Lower lobe of right lung (tissue), 2 donors: ENCODE data around the gene VPS26B. TPM values are rescaled to one million over a fixed set of nuclear protein-coding genes. Genes with fewer than 3 reads are reported as not detected.

ENCODE experiments used
- ATAC-seq, 2 donors: fragments of 200-7000 bp; cut with Tn5 transposase; one replicate each; pipeline ENCODE4 v1.9.1; 2020 to 2022; ENCODE audit warnings: mild to moderate bottlenecking in 2 of 2, moderate library complexity in 2 of 2
- DNase-seq: peaks from one replicate; pipeline ENCODE4 v3.0.0-alpha.2; 2020
- H3K27ac ChIP-seq: fragments of 200-600 bp; one replicate; pipeline ENCODE4 v1.8.0; 2022
- H3K27me3 ChIP-seq: fragments of 200-600 bp; one replicate; pipeline ENCODE4 v1.8.0; 2022; ENCODE audit warnings: low read depth
- H3K36me3 ChIP-seq: fragments of 200-600 bp; one replicate; pipeline ENCODE4 v1.8.0; 2022; ENCODE audit warnings: mild to moderate bottlenecking
- H3K4me1 ChIP-seq: fragments of 200-600 bp; one replicate; pipeline ENCODE4 v1.8.0; 2022
- H3K4me3 ChIP-seq: fragments of 200-600 bp; one replicate; pipeline ENCODE4 v1.8.0; 2022; ENCODE audit warnings: mild to moderate bottlenecking
- H3K9me3 ChIP-seq: fragments of 200-600 bp; one replicate; pipeline ENCODE4 v1.8.0; 2022
- intact Hi-C: fragments of 100-400 bp; cut with DNase I; formaldehyde crosslinking; loops from one replicate; pipeline ENCODE4 v1.11.0; 2022
- total RNA-seq: library from RNA; stranded (reverse); fragmentation: NEBNext Ultra II Directional; extraction: Animal tissue kit (Norgen Biotek cat#: 25700); gene quantifications from one replicate; pipeline ENCODE4 v1.2.1, GENCODE V29; 2021
- TF ChIP-seq, protein P1 (sequence below): fragments of 200-600 bp; IDR thresholded peaks from one replicate; pipeline ENCODE4 v1.8.0; 2022; ENCODE audit warnings: antibody characterized with exemption, mild to moderate bottlenecking
- donor health status: DM: no; HTN: yes; CAD: no; lungs with severe emphysema.

Gene VPS26B
- total RNA-seq, 1 donor from 2014 or later = 42.7 TPM

DNA sequence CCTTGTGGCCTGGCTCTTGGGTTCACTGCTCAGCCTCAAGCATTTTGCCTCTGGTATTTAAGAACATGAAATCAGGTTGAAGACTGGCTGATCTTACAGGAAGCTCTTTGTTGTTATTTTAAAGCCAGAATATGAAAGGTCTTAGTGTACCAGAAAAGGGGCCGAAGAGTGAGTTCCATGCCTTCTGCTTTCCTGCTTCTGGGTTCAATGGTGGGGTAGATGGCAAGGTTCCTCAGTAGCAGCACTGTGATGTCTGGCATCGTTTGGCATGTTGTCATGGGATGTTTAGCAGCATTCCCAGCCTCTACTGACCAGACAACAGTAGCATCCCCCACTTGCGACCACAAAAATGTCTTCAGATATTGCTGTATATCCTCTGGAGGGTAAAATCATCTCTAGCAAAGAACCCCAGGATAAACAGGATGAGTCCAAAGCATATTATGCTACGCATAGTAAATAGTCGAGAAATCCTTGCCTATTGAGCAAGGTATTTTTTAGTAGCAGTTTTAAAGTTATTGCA is 2.4 kb downstream of the VPS26B start:
- TF ChIP-seq, protein P1, sequence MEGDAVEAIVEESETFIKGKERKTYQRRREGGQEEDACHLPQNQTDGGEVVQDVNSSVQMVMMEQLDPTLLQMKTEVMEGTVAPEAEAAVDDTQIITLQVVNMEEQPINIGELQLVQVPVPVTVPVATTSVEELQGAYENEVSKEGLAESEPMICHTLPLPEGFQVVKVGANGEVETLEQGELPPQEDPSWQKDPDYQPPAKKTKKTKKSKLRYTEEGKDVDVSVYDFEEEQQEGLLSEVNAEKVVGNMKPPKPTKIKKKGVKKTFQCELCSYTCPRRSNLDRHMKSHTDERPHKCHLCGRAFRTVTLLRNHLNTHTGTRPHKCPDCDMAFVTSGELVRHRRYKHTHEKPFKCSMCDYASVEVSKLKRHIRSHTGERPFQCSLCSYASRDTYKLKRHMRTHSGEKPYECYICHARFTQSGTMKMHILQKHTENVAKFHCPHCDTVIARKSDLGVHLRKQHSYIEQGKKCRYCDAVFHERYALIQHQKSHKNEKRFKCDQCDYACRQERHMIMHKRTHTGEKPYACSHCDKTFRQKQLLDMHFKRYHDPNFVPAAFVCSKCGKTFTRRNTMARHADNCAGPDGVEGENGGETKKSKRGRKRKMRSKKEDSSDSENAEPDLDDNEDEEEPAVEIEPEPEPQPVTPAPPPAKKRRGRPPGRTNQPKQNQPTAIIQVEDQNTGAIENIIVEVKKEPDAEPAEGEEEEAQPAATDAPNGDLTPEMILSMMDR = no peak
- DNase-seq (no peak), ATAC-seq (no peak)
- no peaks in the 10 kb centered on the region for H3K36me3 ChIP-seq
- intact Hi-C loops = no loop called here
- no peaks in the 10 kb centered on the region for H3K27me3 ChIP-seq
- H3K9me3 ChIP-seq = no peaks in the 10 kb centered on the region
- H3K4me1 ChIP-seq = peaks cover 63% of the 10 kb centered on the region
- H3K27ac ChIP-seq = no peak overlapping the region
- peak overlapping the region; percentile 92 for H3K4me3 ChIP-seq

DNA sequence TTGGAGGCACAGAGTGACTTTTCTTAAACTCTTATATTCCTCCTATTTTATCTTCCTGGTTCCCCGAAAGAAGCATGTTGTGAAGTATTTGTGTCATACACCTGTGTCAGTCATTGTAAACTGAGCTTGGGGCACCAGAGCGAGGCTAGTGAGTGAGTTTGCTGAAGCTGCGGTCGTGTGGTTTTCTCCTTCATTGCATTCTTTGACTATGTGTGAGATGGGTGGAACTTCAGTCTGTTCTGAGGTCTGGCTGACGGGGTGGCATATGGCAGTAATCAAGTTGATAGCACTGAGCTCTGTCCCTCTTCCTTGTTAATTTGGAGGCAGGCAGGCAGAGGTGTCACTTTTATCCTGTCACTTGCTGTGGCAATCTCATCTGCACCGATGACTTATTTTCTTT is 4.2 kb downstream of the VPS26B start:
- Histone ChIP-seq H3K27ac (no peak overlapping the region), H3K4me1 (peaks cover 66% of the 10 kb centered on the region), H3K4me3 (no peak overlapping the region), H3K36me3 (no peaks in the 10 kb centered on the region), H3K27me3 (no peaks in the 10 kb centered on the region), H3K9me3 (no peaks in the 10 kb centered on the region)
- no peak for DNase-seq
- no peak for ATAC-seq
- TF ChIP-seq, protein P1 = no peak
- intact Hi-C loops = no loop called here

DNA sequence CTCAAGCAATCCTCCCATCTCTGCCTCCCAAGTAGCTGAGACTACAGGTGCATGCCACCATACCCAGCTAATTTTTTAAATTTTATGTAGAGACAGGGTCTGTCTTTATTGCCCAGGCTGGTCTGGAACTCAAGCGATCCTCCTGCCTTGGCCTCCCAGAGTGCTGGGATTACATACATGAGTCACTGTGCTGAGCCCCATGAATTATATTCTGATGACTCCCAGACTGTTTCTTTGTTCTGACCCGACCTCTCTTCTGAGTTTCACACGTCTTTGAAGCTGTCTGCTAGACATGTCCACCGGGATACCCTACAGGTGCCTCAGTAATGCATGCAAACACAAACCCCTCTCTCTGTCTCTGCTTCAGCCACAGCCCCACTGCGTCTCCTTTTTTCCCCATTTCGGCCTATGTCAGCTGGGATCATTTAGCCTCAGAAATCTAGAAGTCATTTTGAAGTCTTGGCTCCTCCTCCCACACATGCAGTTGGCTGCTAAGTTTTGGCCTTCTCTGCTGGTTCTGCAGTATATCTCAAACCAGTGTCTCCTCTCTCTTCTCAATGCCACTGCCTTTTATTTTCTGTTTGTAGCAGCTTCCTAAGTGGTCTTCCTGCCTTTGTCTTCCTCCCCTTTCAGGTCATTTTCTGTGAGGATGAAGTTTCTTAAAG is 4.8 kb downstream of the VPS26B start:
- Histone ChIP-seq H3K27ac (no peak overlapping the region), H3K27me3 (no peaks in the 10 kb centered on the region), H3K4me1 (peaks cover 66% of the 10 kb centered on the region), H3K9me3 (no peaks in the 10 kb centered on the region), H3K4me3 (no peak overlapping the region), H3K36me3 (peaks cover 5% of the 10 kb centered on the region)
- no peak for ATAC-seq
- TF ChIP-seq, protein P1 = no peak
- intact Hi-C loops = no loop called here
- no peak for DNase-seq

DNA sequence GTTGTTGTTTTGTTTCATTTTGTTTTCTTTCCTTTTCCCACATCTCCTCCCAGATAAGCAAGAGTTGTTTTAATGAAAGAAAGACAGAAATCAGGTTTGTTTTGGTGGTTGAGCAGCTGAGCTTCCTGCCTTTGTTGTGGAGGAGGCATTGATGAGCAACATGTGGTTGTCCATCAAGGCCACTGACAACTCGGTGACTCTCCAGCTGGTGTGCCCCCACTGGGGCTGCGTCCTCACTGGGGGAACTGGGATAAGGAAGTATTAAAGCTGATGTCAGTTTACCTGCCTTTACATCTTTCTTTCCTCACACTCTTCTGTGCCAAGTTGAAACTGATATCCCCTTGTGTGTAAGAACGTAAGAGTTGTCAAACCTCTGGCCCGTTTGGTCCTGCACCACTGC is 5.9 kb downstream of the VPS26B start:
- TF ChIP-seq, protein P1 = no peak
- Histone ChIP-seq H3K27ac (no peak overlapping the region), H3K4me1 (peaks cover 66% of the 10 kb centered on the region)

DNA sequence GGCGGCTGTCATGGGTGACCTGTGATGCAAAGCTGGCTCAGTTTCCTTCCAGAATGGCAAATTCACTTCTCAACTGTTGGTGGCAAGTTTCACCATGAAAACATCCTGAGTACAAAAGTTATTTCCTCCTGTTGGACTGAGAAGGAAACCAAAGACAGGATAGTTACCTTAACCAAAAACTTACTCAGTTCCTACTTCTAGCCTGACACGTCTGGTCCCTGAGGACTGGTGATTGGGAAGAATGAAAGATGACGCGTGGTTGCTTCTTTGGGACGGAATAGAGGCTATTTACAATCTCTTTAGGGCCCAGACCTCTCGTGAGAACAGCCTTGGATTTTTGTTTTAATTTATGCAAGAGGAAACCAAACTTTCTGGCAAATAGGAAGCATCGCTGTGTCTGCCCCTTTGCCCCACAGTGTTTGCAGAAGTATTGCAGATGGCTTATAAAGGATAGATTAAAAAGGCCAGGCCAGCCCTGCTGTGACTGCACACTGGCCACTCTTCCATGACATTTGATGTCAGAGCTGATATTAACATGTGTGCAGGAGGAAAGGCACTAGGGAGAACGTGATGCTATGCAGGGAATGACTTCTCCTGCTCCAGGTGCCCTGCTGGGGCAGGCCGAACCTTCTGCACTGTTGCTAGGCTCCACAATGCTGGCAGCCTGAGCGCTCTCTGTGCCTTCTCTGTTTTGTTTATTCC is 7.6 kb downstream of the VPS26B start:
- intact Hi-C loops = no loop called here
- Histone ChIP-seq H3K27me3 (no peaks in the 10 kb centered on the region), H3K36me3 (peaks cover 30% of the 10 kb centered on the region), H3K4me1 (peaks cover 48% of the 10 kb centered on the region), H3K4me3 (no peak overlapping the region), H3K9me3 (no peaks in the 10 kb centered on the region), H3K27ac (no peak overlapping the region)
- no peak for DNase-seq
- TF ChIP-seq, protein P1 = no peak
- ATAC-seq = peak; percentile 42 to 54

More for the DNA sequence above, 5.9 kb downstream of the VPS26B start:
- peaks cover 14% of the 10 kb centered on the region for H3K36me3 ChIP-seq
- H3K4me3 ChIP-seq = no peak overlapping the region
- H3K9me3 ChIP-seq = no peaks in the 10 kb centered on the region
- ATAC-seq = no peak
- H3K27me3 ChIP-seq = no peaks in the 10 kb centered on the region
- intact Hi-C loops = no loop called here
- DNase-seq = no peak
